D721Med (cell line): ENCODE data around the gene HS3ST5.

Experiments
- DNase-seq: peaks from one replicate; pipeline ENCODE4 v3.0.0; 2011; ENCODE audit warnings: low spot score; ENCODE audit not compliant: insufficient read length
- FAIRE-seq: peaks from 2 replicates; lab custom pipeline; 2011; peaks lifted over from hg19 to GRCh38; lab: Jason Lieb, UNC
- TF ChIP-seq, protein P1 (sequence below): IDR thresholded peaks from 2 replicates; pipeline ENCODE4 v1.5.1; 2012; ENCODE audit warnings: mild to moderate bottlenecking, control low read depth; ENCODE audit not compliant: insufficient read depth; ENCODE audit errors: missing control alignments

The HS3ST5 gene

DNA sequence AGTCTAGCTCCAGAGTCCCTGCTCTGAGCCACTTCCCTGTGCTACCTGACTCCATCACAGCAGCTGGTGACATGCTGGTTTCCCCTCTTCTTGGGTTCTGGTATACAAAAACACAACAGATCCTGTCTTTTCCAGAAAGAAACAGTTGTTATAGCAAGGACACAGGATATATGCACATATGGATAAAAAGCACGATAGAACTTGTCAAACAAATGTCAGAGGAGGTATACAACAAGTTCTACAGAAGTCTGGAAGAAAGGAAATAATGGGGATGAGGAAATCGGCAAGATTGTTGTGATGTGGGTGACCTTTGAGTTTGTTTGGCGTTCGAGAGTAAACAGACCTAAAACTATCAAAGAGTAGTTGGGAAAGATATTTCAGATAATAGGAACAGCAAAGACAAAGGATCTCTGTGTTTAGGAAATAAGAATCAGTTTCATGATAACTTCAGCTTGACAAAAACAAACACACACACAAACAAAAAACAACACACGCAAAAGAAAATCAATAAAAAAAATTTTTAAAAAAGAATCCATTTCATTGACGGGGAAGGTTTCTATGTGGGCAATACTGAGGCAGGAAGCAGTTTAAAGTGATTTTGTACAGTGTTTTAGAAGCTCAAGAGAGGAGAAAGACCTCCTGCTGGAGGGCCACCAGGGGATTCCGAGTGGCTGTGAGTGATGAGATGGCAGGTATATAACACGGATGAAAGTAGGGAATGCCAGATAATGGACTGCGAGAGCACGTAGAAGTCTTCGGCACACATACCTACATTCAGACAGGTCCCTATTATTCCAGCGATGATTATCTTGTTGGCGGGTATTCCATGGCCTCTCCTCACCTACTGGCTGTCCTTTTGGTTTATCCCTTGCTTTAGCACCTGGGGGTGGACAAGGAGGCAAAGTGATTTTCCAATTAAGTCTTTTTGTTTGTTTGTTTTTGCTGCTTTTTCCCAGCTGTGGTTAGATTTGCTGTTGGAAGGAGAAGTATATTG is 174.9 kb downstream of the HS3ST5 start:
- FAIRE-seq (no peak), DNase-seq (no peak)
- TF ChIP-seq, protein P1, sequence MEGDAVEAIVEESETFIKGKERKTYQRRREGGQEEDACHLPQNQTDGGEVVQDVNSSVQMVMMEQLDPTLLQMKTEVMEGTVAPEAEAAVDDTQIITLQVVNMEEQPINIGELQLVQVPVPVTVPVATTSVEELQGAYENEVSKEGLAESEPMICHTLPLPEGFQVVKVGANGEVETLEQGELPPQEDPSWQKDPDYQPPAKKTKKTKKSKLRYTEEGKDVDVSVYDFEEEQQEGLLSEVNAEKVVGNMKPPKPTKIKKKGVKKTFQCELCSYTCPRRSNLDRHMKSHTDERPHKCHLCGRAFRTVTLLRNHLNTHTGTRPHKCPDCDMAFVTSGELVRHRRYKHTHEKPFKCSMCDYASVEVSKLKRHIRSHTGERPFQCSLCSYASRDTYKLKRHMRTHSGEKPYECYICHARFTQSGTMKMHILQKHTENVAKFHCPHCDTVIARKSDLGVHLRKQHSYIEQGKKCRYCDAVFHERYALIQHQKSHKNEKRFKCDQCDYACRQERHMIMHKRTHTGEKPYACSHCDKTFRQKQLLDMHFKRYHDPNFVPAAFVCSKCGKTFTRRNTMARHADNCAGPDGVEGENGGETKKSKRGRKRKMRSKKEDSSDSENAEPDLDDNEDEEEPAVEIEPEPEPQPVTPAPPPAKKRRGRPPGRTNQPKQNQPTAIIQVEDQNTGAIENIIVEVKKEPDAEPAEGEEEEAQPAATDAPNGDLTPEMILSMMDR, result no peak

DNA sequence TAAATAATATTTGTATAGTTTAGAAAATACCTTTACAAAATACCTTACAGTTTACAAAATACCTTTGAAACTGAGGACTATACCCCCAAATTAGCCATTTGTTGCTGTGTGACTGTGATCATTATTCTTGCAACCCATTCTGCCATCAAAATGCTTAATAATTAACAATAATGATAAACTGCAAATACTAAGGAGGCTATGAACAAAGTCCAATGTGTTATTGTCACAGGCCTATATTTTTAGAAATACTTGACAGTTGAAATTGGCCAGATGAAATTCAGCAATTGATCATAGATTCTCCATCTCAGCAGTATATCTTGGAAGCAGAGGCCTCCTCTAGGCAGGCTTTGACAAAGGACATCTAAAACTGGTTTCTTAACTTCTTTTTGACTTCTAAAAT is 178.6 kb downstream of the HS3ST5 start:
- FAIRE-seq, result no peak
- TF ChIP-seq, protein P1, result no peak
- DNase-seq, result no peak

DNA sequence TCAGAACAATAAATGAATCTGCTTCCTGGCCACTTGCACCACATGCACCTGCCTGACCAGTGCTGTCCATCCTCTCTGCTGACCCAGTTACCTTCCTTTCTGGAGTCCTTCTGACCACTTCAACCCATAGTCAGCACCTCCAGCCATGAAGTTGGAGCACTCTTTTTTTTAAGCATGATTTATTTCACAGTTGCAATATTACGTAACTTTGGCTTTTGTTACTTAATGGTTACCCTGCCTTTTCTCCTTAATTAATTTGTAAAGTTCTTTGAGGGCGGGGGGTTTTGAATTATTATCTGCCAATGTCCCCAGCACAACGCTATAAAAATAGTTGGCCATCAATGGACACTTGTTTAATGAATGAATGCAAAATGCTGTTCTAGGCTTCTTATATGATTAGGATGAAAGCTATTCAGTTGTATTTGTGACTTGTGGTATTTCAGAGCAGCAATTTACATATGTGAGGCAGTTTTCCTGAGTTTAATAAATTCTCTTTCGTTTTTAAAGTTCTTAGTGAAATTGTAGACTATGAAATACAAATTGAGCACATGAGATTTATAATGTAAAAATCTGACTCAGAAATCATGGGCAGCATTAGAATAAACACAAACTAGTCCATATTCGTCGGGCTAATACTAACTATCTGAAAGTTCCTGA is 180.0 kb downstream of the HS3ST5 start:
- TF ChIP-seq, protein P1, result no peak
- no peak for FAIRE-seq
- DNase-seq, result no peak

DNA sequence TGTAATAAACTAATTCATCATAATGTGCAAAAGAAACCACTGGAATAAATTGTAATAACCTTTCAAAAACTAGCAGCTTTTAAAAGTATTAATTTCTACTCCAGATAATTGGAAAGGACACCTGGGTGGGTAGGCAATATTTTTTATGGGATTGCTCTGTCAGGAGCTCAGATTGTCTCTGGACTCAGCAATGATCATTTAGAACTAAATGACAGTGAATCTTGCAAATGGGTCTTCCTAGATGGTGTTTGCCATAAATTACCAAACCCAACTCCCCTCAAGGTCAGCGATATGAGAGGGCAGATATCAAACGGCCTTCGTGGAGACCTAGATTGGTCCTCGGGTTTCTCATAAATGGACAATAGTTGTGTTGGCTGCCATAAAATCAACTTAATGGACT is 181.9 kb downstream of the HS3ST5 start:
- FAIRE-seq (no peak), DNase-seq (no peak)
- TF ChIP-seq, protein P1, result no peak

DNA sequence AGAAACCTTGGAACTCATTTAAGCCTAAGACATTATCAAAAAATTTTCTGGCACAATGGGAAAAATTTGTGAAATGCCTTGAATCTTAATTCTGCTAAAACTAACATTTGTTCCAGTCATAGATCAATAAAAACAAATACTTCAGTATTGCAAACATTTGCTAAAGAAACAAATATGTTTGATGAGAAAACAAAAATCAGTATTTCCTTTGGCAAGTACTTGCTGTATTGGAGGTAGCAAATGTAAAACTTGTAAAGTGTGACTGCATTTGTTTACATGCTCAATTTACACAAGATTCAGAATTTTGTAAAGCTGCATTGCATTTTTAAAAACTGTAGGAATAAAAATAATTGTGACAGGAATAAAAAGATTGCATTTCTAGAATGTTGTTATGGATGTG is 183.1 kb downstream of the HS3ST5 start:
- DNase-seq, result no peak
- FAIRE-seq, result no peak
- TF ChIP-seq, protein P1, result no peak

DNA sequence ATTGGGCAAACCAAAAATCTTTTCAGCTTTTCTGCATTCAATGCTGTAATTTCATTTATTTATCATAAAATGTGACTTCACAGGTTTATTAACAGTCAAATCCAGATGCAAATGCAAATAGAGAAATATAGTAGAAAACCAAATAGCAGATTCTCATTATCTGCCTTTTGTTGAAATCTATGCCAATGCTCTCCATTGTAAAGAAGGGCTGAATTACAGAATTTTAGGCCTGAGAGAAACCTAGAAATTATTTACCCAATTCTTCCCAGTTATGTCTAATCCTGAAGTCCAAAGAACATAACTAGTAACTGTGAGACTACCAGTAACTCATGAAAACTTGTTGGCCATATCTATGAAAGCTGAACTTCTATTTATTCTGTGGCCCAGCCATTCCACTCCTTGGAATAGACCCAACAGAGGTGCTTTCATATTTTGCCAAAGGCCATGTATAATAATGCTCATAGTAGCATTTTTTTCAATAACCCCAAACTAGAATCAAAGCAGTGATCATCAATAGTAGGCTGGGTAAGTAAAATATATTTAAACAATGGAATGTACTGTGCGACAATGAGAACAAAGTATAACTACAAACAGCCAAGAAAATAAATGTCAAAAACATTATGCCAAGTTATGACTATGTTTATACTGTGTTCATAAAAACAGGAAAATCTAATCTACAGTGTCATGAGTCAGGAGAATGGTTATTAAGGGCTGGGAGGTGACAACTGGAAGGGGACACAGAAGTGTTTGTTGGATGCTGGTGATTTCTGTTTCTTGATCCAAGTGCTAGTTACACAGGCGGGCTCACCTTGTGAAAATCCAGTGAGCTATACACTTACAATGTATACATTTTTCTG is 183.8 kb downstream of the HS3ST5 start:
- TF ChIP-seq, protein P1, result no peak
- DNase-seq (no peak), FAIRE-seq (no peak)
